Measurements from ENCODE around the gene KMT2E. TPM values are rescaled to one million over a fixed set of nuclear protein-coding genes. Genes with fewer than 3 reads are reported as not detected.

KMT2E gene
- total RNA-seq, 1 experiment from 2014 or later: 68.1 TPM

- intact Hi-C loops (cut with micrococcal nuclease; ENCODE audit: unreplicated experiment): loop anchor here (1.0 to 5.0 kb wide), 7 partner anchors 28 to 1168 kb away; partner anchors contain the start of gene SRPK2
- peaks cover 6% of the 10 kb centered on the region for H4K20me1 ChIP-seq (ENCODE audit: insufficient read depth)
- ChIA-PET CTCF (interaction anchor here (0.6 kb wide), 3 partner anchors 57 to 103 kb away, joined by 3 to 8 read pairs (median 4); no protein-coding TSS in a partner anchor), POLR2A (ENCODE audit: unreplicated experiment) (interaction anchor here (0.5 to 1.5 kb wide), 7 partner anchors 26 to 548 kb away, joined by 3 to 6 read pairs (median 4); partner anchors contain the start of genes KMT2E and RINT1)
- peaks cover 35% of the 10 kb centered on the region for H3K4me1 ChIP-seq (replicated peaks; ENCODE audit: insufficient read depth)
- peaks cover 57% of the 10 kb centered on the region for H3F3A ChIP-seq (ENCODE audit: insufficient read depth, low read depth)
- H3K27ac ChIP-seq: peak overlapping the region; percentile 72
- H3K9me3 ChIP-seq (ENCODE audit: insufficient read depth, low read depth): no peaks in the 10 kb centered on the region
- H3K36me3 ChIP-seq (ENCODE audit: low read depth): peaks cover 9% of the 10 kb centered on the region; the same call in 1 of the 2 replicates
- no peaks in the 10 kb centered on the region for H3K27me3 ChIP-seq (ENCODE audit: insufficient read depth, low read depth)
- TF ChIP-seq EZH2 (IDR thresholded peaks at IDR 0.05; ENCODE audit: low read depth) (no peak), CTCF (conservative IDR thresholded peaks at IDR 0.05) (peak; percentile 39; the same call in 1 of the 2 replicates)
- TSS peak; percentile 98 for BruUV-seq (replicated peaks)
- peak; percentile 76 to 88 for DNase-seq
- H3K79me2 ChIP-seq (ENCODE audit: low read depth): peaks cover 42% of the 10 kb centered on the region
- H2AFZ ChIP-seq: peak overlapping the region; percentile 78
- H3K4me2 ChIP-seq: peak overlapping the region; percentile 84
- H3K4me3 ChIP-seq: peak overlapping the region; percentile 69
- no peaks in the 10 kb centered on the region for H3K9me2 ChIP-seq (ENCODE audit: insufficient read depth)
These were observed 30.1 kb upstream of the KMT2E start for GRCh38 chr7:104983578-104984539.

- CTCF ChIA-PET: interaction anchor here (0.6 to 0.7 kb wide), 2 partner anchors 25 to 82 kb away, joined by 3 read pairs; no protein-coding TSS in a partner anchor
- Histone ChIP-seq H3K36me3 (ENCODE audit: low read depth) (peaks cover 9% of the 10 kb centered on the region; the same call in 1 of the 2 replicates), H3K27ac (peak overlapping the region; percentile 72), H3K9me2 (ENCODE audit: insufficient read depth) (no peaks in the 10 kb centered on the region), H3K4me3 (peak overlapping the region; percentile 69), H3K4me2 (peak overlapping the region; percentile 84), H3K4me1 (replicated peaks; ENCODE audit: insufficient read depth) (peaks cover 35% of the 10 kb centered on the region), H3K79me2 (ENCODE audit: low read depth) (peaks cover 42% of the 10 kb centered on the region), H3F3A (ENCODE audit: insufficient read depth, low read depth) (peaks cover 57% of the 10 kb centered on the region), H2AFZ (no peak overlapping the region), H3K9me3 (ENCODE audit: insufficient read depth, low read depth) (no peaks in the 10 kb centered on the region), H4K20me1 (ENCODE audit: insufficient read depth) (peaks cover 6% of the 10 kb centered on the region), H3K27me3 (ENCODE audit: insufficient read depth, low read depth) (no peaks in the 10 kb centered on the region)
- intact Hi-C loops (cut with micrococcal nuclease; ENCODE audit: unreplicated experiment): loop anchor here (1.0 to 5.0 kb wide), 7 partner anchors 28 to 1168 kb away; partner anchors contain the start of gene SRPK2
- BruUV-seq (replicated peaks): no TSS peak
- TF ChIP-seq EZH2 (IDR thresholded peaks at IDR 0.05; ENCODE audit: low read depth) (no peak), CTCF (conservative IDR thresholded peaks at IDR 0.05) (no peak)
- POLR2A ChIA-PET (ENCODE audit: unreplicated experiment): interaction anchor here (0.5 to 1.5 kb wide), 4 partner anchors 22 to 146 kb away, joined by 3 to 7 read pairs (median 5); no protein-coding TSS in a partner anchor
- no peak for DNase-seq
These were observed 29.3 kb upstream of the KMT2E start for GRCh38 chr7:104984585-104985258.

GRCh38 chr7:104985259-104985617 lies 28.8 kb upstream of the KMT2E start:
- peaks cover 9% of the 10 kb centered on the region; the same call in 1 of the 2 replicates for H3K36me3 ChIP-seq (ENCODE audit: low read depth)
- DNase-seq: no peak
- peaks cover 42% of the 10 kb centered on the region for H3K79me2 ChIP-seq (ENCODE audit: low read depth)
- peaks cover 35% of the 10 kb centered on the region for H3K4me1 ChIP-seq (replicated peaks; ENCODE audit: insufficient read depth)
- no peaks in the 10 kb centered on the region for H3K9me2 ChIP-seq (ENCODE audit: insufficient read depth)
- TF ChIP-seq EZH2 (IDR thresholded peaks at IDR 0.05; ENCODE audit: low read depth) (no peak), CTCF (conservative IDR thresholded peaks at IDR 0.05) (no peak)
- H4K20me1 ChIP-seq (ENCODE audit: insufficient read depth): peaks cover 6% of the 10 kb centered on the region
- peaks cover 57% of the 10 kb centered on the region for H3F3A ChIP-seq (ENCODE audit: insufficient read depth, low read depth)
- ChIA-PET POLR2A (ENCODE audit: unreplicated experiment) (interaction anchor here (0.5 to 0.7 kb wide), 4 partner anchors 21 to 146 kb away, joined by 3 to 7 read pairs (median 4); partner anchors contain the start of gene KMT2E), CTCF (interaction anchor here (0.7 kb wide), 1 partner anchor 24 kb away, joined by 3 read pairs; no protein-coding TSS in a partner anchor)
- H3K9me3 ChIP-seq (ENCODE audit: insufficient read depth, low read depth): no peaks in the 10 kb centered on the region
- H3K4me3 ChIP-seq: peak overlapping the region; percentile 69; the same call in 1 of the 2 replicates
- H2AFZ ChIP-seq: no peak overlapping the region
- H3K4me2 ChIP-seq: peak overlapping the region; percentile 84
- H3K27ac ChIP-seq: peak overlapping the region; percentile 72; the same call in 1 of the 2 replicates
- BruUV-seq (replicated peaks): no TSS peak
- H3K27me3 ChIP-seq (ENCODE audit: insufficient read depth, low read depth): no peaks in the 10 kb centered on the region
- intact Hi-C loops (cut with micrococcal nuclease; ENCODE audit: unreplicated experiment): no loop called here

Measured in PC-9 (cell line).